ENCODE measurements around the gene MSI2. TPM values are rescaled to one million over a fixed set of nuclear protein-coding genes. Genes with fewer than 3 reads are reported as not detected.

Gene MSI2
- polyA plus RNA-seq, 3 donors, result 7.4 to 10.7 (median 7.5) TPM

DNA sequence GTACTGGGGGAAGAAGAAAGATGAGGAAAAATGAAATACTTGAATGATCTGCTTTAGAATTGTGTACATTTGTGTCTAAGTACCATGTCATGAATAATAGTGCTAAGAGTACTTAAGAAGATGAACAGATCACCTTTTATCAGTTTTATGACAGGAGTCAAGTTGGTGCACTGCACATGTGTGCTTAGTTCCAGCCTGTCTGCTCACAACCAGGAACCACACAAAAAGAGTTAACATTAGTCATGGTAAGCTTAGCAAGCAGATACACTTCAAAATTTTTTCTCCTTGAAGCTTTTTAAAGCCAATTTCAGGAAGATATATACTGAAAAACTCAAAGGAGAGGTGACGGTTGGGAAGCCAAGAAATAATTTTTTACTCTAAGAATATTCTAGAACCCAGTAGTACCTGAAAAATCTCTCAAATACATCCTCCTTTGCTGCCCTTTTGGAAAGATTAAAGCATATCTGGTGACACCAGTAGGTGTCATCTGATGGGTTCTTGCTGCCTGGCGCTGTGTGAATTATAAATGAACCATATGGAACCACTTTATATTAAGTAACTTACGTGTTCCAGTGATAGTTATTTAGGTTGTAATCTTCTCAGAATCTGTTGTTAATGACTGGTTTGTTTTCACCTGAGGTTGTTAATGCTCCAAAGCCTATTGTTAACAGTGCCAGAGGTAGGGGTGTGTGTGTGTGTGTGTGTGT is 93.4 kb downstream of the MSI2 start:
- WGBS, 3 donors, result 93 to 97% (median 96%) methylated on average over 3 of the region's 3 CpGs
- H3K27ac ChIP-seq (ENCODE audit: low read depth, low read length), result no peak overlapping the region

DNA sequence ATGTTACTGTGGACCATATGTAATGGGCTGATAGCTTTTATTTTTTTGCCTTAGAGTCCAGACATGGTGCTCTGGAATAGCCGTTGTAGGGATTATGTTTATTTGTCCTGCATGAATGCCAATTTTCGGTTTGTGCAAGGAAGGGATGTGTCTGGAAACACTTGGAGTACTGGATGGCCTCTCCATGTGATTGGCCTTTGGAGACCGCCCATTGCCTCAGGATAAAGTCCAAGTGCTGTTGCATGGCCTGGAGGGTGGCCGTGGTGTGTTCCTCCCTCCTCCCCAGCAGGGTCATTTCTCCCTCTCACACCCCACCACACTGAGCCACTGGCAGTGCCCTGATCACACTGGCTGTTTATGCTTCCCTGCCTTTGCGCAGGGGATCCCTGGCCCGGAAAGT is 93.9 kb downstream of the MSI2 start:
- WGBS, 3 donors, result 91 to 97% (median 94%) methylated on average over 6 of the region's 6 CpGs
- H3K27ac ChIP-seq (ENCODE audit: low read depth, low read length), result no peak overlapping the region

DNA sequence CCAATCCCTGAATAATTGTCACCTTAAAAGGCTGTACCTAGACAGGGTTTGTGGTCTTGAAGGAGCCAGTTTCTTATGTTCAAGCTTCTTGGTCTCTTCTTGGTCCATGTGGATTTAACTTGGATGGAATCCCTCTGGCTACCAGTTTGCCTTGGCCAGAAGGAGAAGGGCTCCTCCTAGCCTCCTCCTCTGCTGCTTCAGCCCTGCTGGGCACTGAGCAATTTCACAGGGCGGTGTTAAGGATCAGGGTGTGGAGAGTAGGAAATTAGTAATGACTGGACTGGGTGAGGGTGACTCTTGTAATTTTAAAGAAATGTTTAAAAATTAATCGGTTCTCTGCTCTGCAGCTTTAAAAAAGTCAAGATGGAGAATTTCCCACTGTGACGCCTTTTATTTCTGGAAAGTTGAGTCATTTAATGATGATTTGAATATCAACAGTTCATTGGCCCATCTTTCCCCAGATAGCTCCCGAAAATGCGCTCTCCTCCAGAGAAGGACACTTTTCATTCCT is 96.4 kb downstream of the MSI2 start:
- H3K27ac ChIP-seq (ENCODE audit: low read depth, low read length), result no peak overlapping the region
- WGBS, 3 donors, result 87 to 94% (median 89%) methylated on average over 5 of the region's 5 CpGs

DNA sequence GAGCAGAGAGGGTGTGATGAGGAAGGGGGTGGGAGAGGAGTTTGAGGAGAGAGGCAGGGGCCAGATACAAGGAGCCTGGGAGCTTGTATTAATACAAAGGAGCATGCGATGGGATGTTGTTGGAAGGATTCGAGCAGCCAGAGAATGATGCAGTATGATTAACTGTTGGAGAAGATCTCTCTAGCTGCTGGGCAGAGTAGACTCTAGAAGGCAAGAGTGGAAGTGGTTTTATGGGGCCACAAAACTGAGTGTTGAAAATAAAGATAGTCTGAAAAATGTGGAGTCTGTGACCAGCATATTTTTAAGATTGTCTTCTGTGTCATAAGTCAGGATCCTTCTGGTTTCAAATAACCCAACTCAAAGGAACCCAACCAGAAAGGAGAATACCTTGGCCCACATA is 98.3 kb downstream of the MSI2 start:
- WGBS, 3 donors, result 84 to 98% (median 89%) methylated on average over 2 of the region's 2 CpGs
- H3K27ac ChIP-seq (ENCODE audit: low read depth, low read length), result no peak overlapping the region

DNA sequence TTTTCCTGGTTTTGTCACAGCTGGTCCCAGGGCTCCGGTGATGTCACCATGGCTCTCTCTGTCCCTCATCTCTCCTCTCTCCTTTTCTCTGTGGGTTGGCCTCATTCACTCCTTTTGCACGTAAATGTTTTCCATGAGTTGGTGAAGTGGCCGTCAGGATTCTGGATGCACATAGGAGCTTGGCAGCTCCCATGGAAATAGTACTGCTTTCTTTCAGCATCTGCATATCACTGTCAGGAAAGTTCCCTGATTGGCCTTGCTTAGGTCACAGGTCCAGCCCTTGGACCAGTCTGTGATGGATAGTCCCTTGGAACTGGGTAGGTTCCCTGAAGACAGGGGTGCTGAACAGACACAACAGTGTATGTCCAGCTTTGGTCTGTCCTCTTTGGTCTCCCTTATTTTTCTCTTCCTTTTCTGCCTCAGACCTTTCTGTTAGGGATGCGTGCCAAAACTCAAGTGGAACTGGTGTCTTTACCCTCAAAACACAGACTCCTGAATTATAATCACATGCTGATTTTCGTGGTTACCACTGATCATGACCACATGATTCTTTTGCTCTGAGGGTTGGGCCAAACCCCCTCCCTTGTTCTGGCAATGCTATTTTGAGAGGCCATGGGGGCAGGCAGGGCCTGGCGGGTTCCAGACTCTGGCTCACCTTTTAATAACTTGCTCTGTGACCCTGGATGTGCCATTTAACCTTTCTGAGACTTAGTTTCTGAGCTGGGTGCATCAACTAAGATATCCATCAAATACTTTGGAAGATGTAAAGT is 99.0 kb downstream of the MSI2 start:
- no peak overlapping the region for H3K27ac ChIP-seq (ENCODE audit: low read depth, low read length)
- WGBS, 3 donors, result 82 to 92% (median 82%) methylated on average over 6 of the region's 6 CpGs

DNA sequence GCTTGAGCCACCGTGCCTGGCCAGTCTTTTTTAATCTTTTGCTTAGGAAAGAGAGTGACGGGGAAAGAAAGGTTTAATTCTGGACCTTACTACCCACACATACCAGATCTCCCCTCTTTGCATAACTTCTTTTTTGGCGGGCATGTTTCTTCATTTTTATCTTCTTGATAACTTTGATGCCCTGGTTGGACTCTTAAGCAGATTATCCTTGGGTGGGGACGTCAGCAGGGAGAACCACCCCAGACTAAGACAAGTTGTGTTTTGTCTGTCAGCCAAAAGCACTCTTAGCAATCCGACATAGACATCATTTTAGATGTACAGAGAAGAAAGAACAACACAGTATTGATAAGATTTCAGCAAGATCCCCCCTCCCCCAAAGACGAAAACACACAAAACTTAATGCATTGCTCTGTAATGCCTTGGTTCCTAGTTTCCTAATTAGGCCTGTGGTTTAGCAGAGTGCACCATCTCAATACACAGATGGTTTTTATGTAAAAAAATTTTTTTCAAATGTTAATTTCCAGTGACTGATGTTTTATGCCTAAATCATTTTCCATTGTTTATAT is 99.9 kb downstream of the MSI2 start:
- no peak overlapping the region for H3K27ac ChIP-seq (ENCODE audit: low read depth, low read length)
- WGBS, 3 donors, result 57 to 74% (median 64%) methylated on average over 6 of the region's 6 CpGs

DNA sequence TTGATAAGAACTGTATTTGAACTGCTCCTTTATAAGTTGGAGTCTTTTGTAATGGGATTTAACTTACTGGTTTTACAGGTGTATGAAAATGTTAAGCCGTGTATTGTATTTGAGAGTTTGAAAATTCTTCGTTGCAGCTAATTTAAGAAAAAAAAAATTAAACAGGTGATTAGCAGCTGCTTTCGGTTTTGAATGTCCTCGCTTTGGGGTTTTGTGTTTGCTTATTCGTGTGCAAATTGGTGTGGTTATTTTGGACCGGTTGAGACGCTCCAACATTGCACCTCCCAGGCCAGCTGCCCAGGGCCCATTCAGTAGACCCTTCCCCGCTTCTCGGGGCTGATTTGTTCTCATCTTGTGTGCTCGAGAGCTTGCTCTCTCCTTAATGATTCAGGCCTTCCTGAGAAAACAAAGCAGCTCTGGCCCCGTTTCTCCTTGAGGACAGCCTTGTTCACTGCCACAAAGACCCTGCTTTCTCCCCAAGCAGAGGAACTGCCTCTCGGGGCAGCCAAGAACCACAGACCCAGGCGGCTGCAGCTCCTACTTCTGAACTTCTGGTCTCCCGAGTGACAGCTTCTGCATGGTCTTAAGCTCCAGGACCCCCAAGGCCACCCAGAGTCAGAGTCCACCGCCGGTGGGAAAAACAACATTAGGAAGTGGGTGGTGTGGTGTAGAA is 100.5 kb downstream of the MSI2 start:
- no peak overlapping the region for H3K27ac ChIP-seq (ENCODE audit: low read depth, low read length)
- WGBS, 3 donors, result 28 to 61% (median 52%) methylated on average over 16 of the region's 16 CpGs

DNA sequence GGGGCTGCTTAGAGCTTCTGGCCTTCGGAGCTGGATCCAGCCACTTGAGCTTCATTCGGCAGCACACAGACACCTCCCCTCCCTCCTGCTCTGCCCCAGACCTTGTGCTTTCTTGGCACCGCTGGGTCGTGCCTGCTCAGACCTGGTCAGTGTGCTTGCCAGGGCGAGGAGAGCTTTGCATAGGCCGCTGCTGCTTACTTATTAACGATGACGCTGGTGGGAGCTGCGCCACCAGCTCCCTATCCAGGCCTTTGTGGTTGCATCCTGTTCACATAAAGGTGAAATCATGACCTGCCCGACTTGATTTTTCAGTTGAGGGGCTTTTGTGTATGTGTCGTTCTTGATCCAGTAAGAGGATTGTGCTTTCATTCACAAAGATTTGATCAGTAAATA is 101.1 kb downstream of the MSI2 start:
- no peak overlapping the region for H3K27ac ChIP-seq (ENCODE audit: low read depth, low read length)
- WGBS, 3 donors, result 21 to 65% (median 61%) methylated on average over 11 of the region's 11 CpGs

DNA sequence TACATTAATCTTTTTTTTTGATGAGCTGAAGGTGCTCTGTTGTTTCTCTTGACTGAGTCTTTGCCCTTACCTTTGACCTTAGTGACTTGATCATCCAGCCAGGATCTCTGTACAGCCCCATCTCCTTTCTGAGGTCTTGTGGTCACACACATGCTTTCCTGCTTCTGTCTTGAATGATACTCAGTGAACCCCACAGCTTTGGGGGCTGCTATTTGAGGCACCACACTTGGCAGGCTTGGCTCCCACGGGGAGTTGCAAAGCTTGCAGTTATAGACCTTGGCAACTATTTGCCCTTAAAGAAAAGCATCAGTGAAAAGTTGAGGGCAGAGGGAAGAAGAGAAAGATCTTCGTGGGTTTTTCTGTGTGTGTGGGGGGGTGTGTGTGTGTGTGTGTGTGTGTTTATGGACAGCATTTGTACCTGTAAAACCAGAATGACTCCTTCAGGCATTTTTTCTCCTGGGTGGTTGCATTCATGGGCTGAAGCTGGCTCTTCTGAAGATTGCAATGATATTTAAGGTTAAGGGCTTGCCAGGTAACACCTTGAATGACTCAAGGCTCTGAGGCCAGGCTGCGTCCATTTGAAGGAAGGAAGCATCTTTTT is 101.6 kb downstream of the MSI2 start:
- WGBS, 3 donors, result 54 to 65% (median 63%) methylated on average over 3 of the region's 3 CpGs
- H3K27ac ChIP-seq (ENCODE audit: low read depth, low read length), result no peak overlapping the region

DNA sequence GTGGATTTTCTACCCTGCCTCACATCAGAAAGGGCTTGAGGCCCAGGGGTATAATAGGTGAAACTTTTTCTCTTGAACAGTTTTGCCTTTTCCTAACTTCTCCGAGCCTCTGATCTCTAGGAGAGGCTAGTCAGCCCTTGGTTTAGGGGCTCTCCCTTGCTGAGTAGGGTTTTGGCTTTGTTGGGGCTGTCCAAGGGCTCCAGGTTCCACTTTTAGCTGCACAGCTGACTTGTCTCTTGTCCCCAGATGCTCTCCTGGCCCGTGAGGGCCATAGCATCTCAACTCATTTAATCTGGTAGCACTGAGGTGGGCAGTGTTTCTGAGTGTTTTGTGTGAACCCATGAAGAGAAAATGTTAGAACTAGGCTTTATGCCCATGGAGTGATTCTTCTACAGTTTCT is 103.9 kb downstream of the MSI2 start:
- 85 to 99% (median 96%) methylated on average over 2 of the region's 2 CpGs for WGBS, 3 donors
- no peak overlapping the region for H3K27ac ChIP-seq (ENCODE audit: low read depth, low read length)

DNA sequence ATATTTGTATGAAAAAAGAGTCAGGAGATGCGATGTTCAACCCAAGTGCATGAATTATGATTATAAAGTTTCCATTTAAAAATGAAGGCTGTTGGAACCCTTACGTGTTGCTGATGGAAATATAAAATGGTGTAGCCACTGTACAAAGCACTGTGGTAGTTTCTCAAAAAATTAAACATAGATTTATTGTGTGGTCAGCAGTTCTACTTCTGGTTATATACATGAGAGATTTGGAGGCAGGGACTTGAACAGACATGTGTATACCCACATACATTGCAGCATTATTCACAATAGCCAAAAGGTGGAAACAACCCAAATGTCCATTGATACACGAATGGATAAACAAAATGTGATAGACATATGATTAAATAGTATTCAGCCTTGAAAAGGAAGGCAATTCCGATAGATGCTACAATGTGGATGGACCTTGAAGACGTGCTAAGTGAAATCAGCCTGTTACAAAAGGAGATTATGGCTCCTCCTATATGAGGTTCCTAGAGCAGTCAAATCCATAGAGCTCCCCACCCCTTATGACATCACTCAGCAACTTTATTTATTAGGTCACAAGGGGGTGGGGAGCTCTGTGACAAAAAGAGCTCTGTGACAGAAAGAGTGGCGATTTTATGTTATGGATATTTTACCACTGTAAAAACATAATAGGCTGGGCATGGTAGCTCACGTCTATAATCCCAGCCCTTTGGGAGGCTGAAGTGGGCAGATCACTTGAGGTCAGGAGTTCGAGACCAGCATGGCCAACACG is 106.7 kb downstream of the MSI2 start:
- H3K27ac ChIP-seq (ENCODE audit: low read depth, low read length), result no peak overlapping the region
- WGBS, 3 donors, result 93 to 97% (median 96%) methylated on average over 9 of the region's 9 CpGs

DNA sequence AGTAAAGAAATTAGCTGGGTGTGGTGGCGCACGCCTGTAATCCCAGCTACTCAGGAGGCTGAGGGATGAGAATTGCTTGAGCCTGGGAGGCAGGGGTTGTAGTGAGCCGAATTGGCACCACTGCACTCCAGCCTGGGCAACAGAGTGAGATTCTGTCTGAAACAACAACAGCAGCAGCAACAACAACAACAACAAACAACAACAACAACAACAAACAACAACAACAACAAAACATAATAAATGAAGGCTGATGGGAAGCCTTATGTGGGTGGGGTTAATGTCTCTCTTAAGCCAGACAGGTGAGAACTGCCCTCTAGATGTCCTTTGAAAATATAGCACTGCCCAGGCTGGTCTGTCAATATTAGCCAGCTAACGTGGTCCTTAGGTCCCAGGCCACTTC is 107.3 kb downstream of the MSI2 start:
- 97 to 99% (median 99%) methylated on average over 4 of the region's 4 CpGs for WGBS, 3 donors
- no peak overlapping the region for H3K27ac ChIP-seq (ENCODE audit: low read depth, low read length)

DNA sequence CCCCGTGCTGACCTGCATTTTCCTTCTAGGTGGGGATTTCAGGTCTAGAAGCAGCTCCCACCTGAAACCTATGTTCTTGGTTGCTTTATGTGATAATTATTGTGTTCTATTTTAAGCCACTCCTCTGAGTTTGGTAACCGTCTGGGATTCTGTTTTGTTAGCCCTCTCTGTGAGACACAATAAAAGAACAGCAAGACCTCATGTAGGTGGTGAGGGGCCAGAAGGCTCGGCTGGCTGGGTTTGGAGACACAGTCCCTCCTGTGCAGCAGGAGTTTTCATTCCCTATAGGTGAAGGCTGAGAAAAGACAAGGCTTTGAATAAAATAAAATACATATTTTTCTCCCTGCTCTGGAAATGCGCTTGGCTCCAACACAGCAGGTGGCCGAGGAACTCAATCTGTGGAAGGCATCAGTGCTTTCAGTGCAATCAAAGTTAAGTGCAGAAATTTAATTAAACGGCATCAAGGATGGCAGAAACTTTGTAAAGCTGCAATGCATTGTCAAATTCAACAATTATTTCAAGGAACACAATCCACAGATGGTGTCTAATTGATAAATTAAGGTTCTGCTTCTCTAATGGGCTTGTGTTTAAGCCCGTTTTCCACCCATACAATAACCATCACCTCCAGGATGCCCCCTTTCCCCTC is 107.8 kb downstream of the MSI2 start:
- 81 to 92% (median 82%) methylated on average over 7 of the region's 7 CpGs for WGBS, 3 donors
- no peak overlapping the region for H3K27ac ChIP-seq (ENCODE audit: low read depth, low read length)

DNA sequence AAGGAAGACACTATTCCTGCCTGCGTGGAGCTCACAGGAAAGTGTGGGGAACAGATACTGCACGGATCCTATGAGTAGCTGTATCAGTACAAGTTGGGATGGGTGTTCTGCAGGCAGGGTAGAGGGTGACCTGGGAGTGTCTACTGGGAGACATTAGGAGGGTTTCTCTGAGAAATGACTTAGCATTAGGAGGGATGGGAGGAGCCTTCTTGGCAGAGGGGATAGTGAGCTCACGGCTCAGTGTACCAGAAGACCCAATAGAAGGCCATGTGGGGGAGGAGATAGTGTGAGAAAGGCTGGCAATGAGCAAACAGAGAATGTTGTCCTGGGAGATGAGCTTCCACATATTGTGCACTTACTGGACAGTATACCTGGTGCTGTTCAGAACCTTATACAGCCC is 109.1 kb downstream of the MSI2 start:
- no peak overlapping the region for H3K27ac ChIP-seq (ENCODE audit: low read depth, low read length)
- 43 to 80% (median 44%) methylated on average over 3 of the region's 3 CpGs for WGBS, 3 donors

DNA sequence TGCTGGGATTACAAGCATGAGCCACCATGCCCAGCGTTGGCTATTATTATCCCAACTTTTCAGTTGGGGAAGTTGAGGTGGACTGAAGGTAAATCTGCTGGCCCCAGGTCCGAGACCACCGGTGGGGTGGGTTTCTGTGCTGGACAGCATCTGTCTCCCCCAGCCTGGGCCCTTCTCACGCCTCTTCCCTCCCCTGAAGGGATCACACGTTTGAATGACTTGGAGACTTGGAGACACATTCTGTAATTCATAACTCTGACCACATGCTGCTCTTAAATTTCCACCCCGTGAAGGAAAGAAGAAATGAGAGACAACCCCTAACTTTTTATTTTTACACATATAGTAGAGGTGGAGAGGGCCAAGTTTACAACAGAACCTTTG is 109.8 kb downstream of the MSI2 start:
- no peak overlapping the region for H3K27ac ChIP-seq (ENCODE audit: low read depth, low read length)
- WGBS, 3 donors, result 64 to 88% (median 74%) methylated on average over 6 of the region's 6 CpGs

DNA sequence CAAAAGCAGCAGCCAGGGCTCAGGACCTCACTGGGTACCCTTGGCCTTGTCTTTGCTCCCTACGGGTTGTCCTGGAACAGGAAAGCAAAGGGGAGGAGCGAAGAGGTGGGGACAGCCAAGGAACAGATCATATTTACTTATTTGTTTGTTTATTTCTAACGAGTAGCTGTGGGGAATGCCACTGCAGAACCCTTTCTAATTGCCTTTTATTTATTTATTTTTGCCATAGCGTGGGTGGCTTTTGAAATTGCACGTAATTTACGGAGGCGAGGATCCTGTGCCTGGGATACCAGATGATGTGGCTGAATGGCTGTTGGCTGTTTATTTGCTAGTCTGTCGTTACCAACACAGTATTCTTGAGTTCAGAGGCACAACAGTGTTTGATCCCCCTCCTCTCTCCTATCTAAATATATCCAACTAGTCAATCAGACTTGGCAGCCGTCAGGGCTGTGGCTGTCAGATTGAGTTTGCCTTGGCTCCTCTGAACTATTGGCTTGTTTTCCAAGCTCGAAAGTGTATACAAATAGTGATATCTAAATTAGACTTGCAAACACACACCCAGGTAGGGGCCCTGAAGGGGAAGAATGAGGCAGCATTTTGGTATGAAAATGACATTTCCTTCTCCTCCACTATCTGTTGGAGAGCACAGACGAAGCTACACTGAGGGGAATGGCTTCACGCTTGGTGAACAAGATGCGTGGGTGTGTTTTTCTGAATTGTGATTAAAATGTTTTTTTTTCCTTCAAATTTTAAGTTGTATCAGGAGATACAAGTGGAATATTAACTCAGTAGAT is 110.4 kb downstream of the MSI2 start:
- 36 to 75% (median 72%) methylated on average over 13 of the region's 13 CpGs for WGBS, 3 donors
- H3K27ac ChIP-seq (ENCODE audit: low read depth, low read length), result no peak overlapping the region
